Hepatocyte (in vitro differentiated cells): ENCODE data around the gene SLC13A2. TPM values are rescaled to one million over a fixed set of nuclear protein-coding genes. Genes with fewer than 3 reads are reported as not detected.

Experiments
- DNase-seq: peaks from one replicate; pipeline ENCODE4 v3.0.0-alpha.2; 2016; ENCODE audit warnings: low spot score
- H2AFZ ChIP-seq: fragments of 200-600 bp; sonication (generic); 2 replicates; pipeline ENCODE4 v1.6.0; 2016; ENCODE audit warnings: antibody characterized with exemption, mild to moderate bottlenecking
- H3K27ac ChIP-seq: fragments of 200-600 bp; sonication (generic); 2 replicates; pipeline ENCODE4 v1.5.1; 2016; ENCODE audit warnings: mild to moderate bottlenecking
- H3K27me3 ChIP-seq: fragments of 200-600 bp; sonication (generic); 2 replicates; pipeline ENCODE4 v1.6.1; 2016
- H3K36me3 ChIP-seq: fragments of 200-600 bp; sonication (generic); replicated peaks from 2 replicates; pipeline ENCODE4 v1.5.1; 2016; ENCODE audit warnings: low read depth; ENCODE audit not compliant: insufficient read depth
- H3K4me1 ChIP-seq: fragments of 200-600 bp; sonication (generic); 2 replicates; pipeline ENCODE4 v1.5.1; 2016; ENCODE audit warnings: mild to moderate bottlenecking, moderate library complexity; ENCODE audit not compliant: insufficient read depth
- H3K4me2 ChIP-seq: fragments of 200-600 bp; sonication (generic); 2 replicates; pipeline ENCODE4 v1.6.0; 2016
- H3K4me3 ChIP-seq: fragments of 200-600 bp; sonication (generic); 2 replicates; pipeline ENCODE4 v1.5.1; 2016; ENCODE audit warnings: mild to moderate bottlenecking
- H3K79me2 ChIP-seq: fragments of 200-600 bp; sonication (generic); 2 replicates; pipeline ENCODE4 v1.6.0; 2017; ENCODE audit warnings: mild to moderate bottlenecking
- H3K9me2 ChIP-seq: fragments of 200-600 bp; sonication (generic); replicated peaks from 2 replicates; pipeline ENCODE4 v1.6.0; 2017; ENCODE audit warnings: mild to moderate bottlenecking; ENCODE audit not compliant: insufficient read depth
- H3K9me3 ChIP-seq: fragments of 200-600 bp; sonication (generic); 2 replicates; pipeline ENCODE4 v1.5.1; 2016; ENCODE audit warnings: low read depth, mild to moderate bottlenecking
- H4K20me1 ChIP-seq: fragments of 200-600 bp; sonication (generic); 2 replicates; pipeline ENCODE4 v1.6.0; 2016; ENCODE audit warnings: mild to moderate bottlenecking; ENCODE audit not compliant: insufficient read depth, poor library complexity, severe bottlenecking
- EZH2 ChIP-seq: fragments of 200-600 bp; sonication (generic); IDR thresholded peaks from 2 replicates; pipeline ENCODE4 v1.6.1; 2016; ENCODE audit warnings: antibody characterized with exemption, mild to moderate bottlenecking, borderline replicate concordance
- EZH2phosphoT487 ChIP-seq: fragments of 200-600 bp; sonication (generic); IDR thresholded peaks from one replicate; pipeline ENCODE4 v1.6.1; 2018; ENCODE audit warnings: antibody characterized with exemption, mild to moderate bottlenecking, low read depth, moderate library complexity; ENCODE audit not compliant: unreplicated experiment, severe bottlenecking
- WGBS: methylation state at CpG from one replicate; pipeline ENCODE4 v1.1.6; 2016; ENCODE audit warnings: low lambda C conversion rate; ENCODE audit errors: missing lambda C conversion rate; 5-methylcytosine and 5-hydroxymethylcytosine counted together
- polyA plus RNA-seq: library from polyadenylated mRNA; unstranded; fragments of >200 nt; fragmentation: Nextera tagmentation; extraction: Ambion mirVana; gene quantifications from 2 replicates; pipeline ENCODE4 v1.2.1, GENCODE V29; 2016
- total RNA-seq: library from RNA; depleted of rRNA; stranded (reverse); fragments of >200 nt; gene quantifications from 2 replicates; pipeline ENCODE4 v1.2.3, GENCODE V29; 2014
- TF ChIP-seq, protein P1 (sequence below): fragments of 200-600 bp; sonication (generic); IDR thresholded peaks from 2 replicates; pipeline ENCODE4 v1.5.1; 2016; ENCODE audit warnings: antibody characterized with exemption, mild to moderate bottlenecking; ENCODE audit not compliant: poor library complexity

Gene SLC13A2
- total and polyA plus RNA-seq, 2 experiments from 2014 or later = 2.0 TPM

DNA sequence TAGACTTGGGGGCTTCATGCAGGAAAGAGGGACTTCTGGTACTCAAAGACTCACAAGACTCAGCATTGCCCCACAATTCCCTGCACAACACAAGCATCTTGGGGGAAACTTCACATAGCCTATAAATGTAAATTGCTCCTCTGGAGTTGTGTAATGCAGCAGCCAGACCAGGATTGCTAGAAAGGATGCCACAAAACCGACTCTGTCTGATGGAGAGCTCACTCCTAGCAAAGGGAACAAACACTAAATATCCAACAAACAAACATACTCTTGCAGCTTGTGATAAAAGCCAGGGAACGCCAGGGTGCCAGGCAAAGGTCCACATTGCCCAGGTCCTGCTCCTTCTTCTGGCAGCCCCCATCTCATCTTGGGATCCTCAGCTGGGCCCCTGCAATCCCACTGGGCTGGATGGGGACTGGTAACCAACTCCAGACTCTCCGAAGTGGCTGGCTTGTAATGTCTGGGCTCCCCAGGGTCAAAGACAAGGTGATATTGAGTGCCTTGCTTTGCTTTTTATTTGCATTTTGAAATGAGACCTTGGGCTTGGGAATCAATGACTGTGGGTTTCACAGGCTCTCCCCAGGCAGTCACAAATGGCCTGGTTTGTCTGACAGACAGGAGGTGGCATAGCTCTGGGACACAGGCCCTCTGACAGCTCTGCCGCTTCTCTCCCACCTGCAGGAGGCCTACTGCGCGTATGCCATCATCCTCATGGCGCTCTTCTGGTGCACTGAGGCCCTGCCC lies 15.3 kb downstream of the SLC13A2 start:
- TF ChIP-seq EZH2 (no peak), EZH2phosphoT487 (no peak)
- TF ChIP-seq, protein P1, sequence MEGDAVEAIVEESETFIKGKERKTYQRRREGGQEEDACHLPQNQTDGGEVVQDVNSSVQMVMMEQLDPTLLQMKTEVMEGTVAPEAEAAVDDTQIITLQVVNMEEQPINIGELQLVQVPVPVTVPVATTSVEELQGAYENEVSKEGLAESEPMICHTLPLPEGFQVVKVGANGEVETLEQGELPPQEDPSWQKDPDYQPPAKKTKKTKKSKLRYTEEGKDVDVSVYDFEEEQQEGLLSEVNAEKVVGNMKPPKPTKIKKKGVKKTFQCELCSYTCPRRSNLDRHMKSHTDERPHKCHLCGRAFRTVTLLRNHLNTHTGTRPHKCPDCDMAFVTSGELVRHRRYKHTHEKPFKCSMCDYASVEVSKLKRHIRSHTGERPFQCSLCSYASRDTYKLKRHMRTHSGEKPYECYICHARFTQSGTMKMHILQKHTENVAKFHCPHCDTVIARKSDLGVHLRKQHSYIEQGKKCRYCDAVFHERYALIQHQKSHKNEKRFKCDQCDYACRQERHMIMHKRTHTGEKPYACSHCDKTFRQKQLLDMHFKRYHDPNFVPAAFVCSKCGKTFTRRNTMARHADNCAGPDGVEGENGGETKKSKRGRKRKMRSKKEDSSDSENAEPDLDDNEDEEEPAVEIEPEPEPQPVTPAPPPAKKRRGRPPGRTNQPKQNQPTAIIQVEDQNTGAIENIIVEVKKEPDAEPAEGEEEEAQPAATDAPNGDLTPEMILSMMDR = no peak
- Histone ChIP-seq H2AFZ (no peak overlapping the region), H3K36me3 (no peaks in the 10 kb centered on the region), H3K4me3 (no peak overlapping the region), H3K4me2 (peak overlapping the region; percentile 40), H3K27ac (peak overlapping the region; percentile 41), H3K79me2 (no peaks in the 10 kb centered on the region), H3K9me3 (no peaks in the 10 kb centered on the region), H3K4me1 (peaks cover 21% of the 10 kb centered on the region), H4K20me1 (no peaks in the 10 kb centered on the region), H3K27me3 (no peaks in the 10 kb centered on the region), H3K9me2 (no peaks in the 10 kb centered on the region)
- no peak for DNase-seq
- 77% methylated on average over 7 of the region's 7 CpGs for WGBS

DNA sequence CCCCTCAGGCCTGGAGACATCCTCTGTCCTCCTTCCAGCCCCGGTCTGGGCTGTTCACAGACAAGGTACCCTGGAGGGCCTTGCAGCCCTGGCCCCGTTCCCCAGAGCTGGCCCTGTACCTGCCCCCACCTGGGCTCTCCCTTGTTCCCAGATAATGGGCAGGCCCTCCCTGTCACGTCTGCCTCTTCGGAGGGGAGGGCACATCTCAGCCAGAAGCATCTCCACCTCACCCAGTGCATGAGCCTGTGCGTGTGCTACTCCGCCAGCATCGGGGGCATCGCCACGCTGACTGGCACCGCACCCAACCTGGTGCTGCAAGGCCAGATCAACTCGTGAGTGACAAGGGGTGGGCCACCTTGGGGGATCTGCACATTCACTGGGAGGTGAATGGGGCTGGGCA lies 17.8 kb downstream of the SLC13A2 start:
- no peak overlapping the region for H2AFZ ChIP-seq
- H3K4me1 ChIP-seq = peaks cover 21% of the 10 kb centered on the region
- H3K4me2 ChIP-seq = no peak overlapping the region
- H4K20me1 ChIP-seq = no peaks in the 10 kb centered on the region
- DNase-seq = no peak
- TF ChIP-seq EZH2 = no peak
- TF ChIP-seq, protein P1 = no peak
- no peak for TF ChIP-seq EZH2phosphoT487
- WGBS = 87% methylated on average over 11 of the region's 11 CpGs
- no peak overlapping the region for H3K4me3 ChIP-seq
- no peaks in the 10 kb centered on the region for H3K27me3 ChIP-seq
- no peaks in the 10 kb centered on the region for H3K9me2 ChIP-seq
- H3K27ac ChIP-seq = no peak overlapping the region
- H3K79me2 ChIP-seq = no peaks in the 10 kb centered on the region
- H3K36me3 ChIP-seq = no peaks in the 10 kb centered on the region
- no peaks in the 10 kb centered on the region for H3K9me3 ChIP-seq

DNA sequence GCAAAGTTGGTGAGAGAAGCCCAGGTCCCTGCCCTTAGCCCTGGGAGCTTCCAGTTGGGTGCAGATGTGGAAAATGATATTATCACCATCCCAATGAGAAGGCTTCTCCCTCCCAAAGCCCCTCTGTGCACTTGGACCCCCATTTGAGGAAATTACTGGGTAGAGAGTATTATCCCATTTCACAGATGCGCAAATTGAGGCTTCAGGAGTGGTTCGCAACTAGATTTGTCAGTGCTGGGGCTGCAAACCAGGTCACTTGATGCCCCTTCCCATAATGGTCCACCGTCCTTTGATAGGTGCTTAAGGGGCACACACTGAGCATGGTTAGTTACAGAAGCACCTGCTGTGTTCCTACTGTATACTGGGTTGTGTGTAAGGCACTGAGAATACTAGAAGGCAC lies 18.4 kb downstream of the SLC13A2 start:
- Histone ChIP-seq H3K27ac (no peak overlapping the region), H3K79me2 (no peaks in the 10 kb centered on the region), H3K9me2 (no peaks in the 10 kb centered on the region), H3K36me3 (no peaks in the 10 kb centered on the region), H3K4me3 (no peak overlapping the region), H2AFZ (no peak overlapping the region), H3K27me3 (no peaks in the 10 kb centered on the region), H3K4me1 (peaks cover 20% of the 10 kb centered on the region), H3K9me3 (no peaks in the 10 kb centered on the region), H4K20me1 (no peaks in the 10 kb centered on the region), H3K4me2 (no peak overlapping the region)
- 90% methylated on average over 3 of the region's 3 CpGs for WGBS
- TF ChIP-seq, protein P1 = no peak
- TF ChIP-seq EZH2phosphoT487 (no peak), EZH2 (no peak)
- DNase-seq = no peak
